GM12878 (cell line): ENCODE measurements around the gene PTPN12. TPM values are rescaled to one million over a fixed set of nuclear protein-coding genes. Genes with fewer than 3 reads are reported as not detected.

ENCODE experiments used
- ATAC-seq: fragments of 200-7000 bp; cut with Tn5 transposase; 3 replicates; pipeline ENCODE4 v1.9.1; 2020; ENCODE audit warnings: mild to moderate bottlenecking, moderate library complexity
- BruUV-seq: library from RNA; stranded (reverse); fragments of 400-500 nt; replicated peaks from 2 replicates; lab custom pipeline; 2021; lab: Mats Ljungman, UMichigan
- CTCF ChIA-PET: fragments of 300-600 bp; sonication (Branson Sonifier 250); formaldehyde crosslinking; extraction: SDS; loops from one replicate; lab custom pipeline; 2021; ENCODE audit warnings: inconsistent platforms; lab: Yijun Ruan, JAX
- POLR2A ChIA-PET: fragments of 350-600 bp; formaldehyde crosslinking; extraction: SDS; loops from one replicate; lab custom pipeline; 2021; ENCODE audit warnings: inconsistent platforms; lab: Charles Lee
- RAD21 ChIA-PET: fragments of 300-600 bp; sonication (Branson Sonifier 250); formaldehyde crosslinking; loops from one replicate; lab custom pipeline; 2023; ENCODE audit warnings: antibody characterized with exemption; ENCODE audit not compliant: unreplicated experiment; lab: Charles Lee
- SMC1A ChIA-PET: fragments of 300-600 bp; sonication (Branson Sonifier 250); formaldehyde crosslinking; loops from one replicate; lab custom pipeline; 2023; ENCODE audit not compliant: unreplicated experiment, uncharacterized antibody; lab: Charles Lee
- DNase-seq: peaks from one replicate; pipeline ENCODE4 v3.0.0-alpha.2; 2011; ENCODE audit warnings: low read depth, low spot score
- FAIRE-seq: peaks from 3 replicates; lab custom pipeline; 2011; peaks lifted over from hg19 to GRCh38; lab: Jason Lieb, UNC
- H2AFZ ChIP-seq: 2 replicates; pipeline ENCODE4 v1.6.0; 2011; ENCODE audit warnings: low read depth, low read length, control low read depth; ENCODE audit not compliant: control insufficient read depth
- H3K27ac ChIP-seq: 2 replicates; pipeline ENCODE4 v1.5.1; 2011; ENCODE audit warnings: control low read depth; ENCODE audit not compliant: control insufficient read depth, insufficient read depth
- H3K27me3 ChIP-seq, 2 experiments: replicated peaks in 1 of 2; 2 replicates each; pipeline versions ENCODE4 v1.6.0 to v1.6.1; 2011; ENCODE audit warnings: low read length in 1 of 2; ENCODE audit not compliant: control insufficient read depth in 2 of 2, insufficient read depth in 2 of 2
- H3K36me3 ChIP-seq, 2 experiments: 2 replicates each; pipeline ENCODE4 v1.5.1; 2011; ENCODE audit warnings: low read length in 1 of 2; ENCODE audit not compliant: control insufficient read depth in 2 of 2, insufficient read depth in 2 of 2
- H3K4me1 ChIP-seq: 2 replicates; pipeline ENCODE4 v1.6.1; 2011; ENCODE audit warnings: mild to moderate bottlenecking, low read length, moderate library complexity, mixed read lengths; ENCODE audit not compliant: control insufficient read depth, insufficient read depth
- H3K4me2 ChIP-seq: 2 replicates; pipeline ENCODE4 v1.6.0; 2011; ENCODE audit warnings: control low read depth; ENCODE audit not compliant: control insufficient read depth, insufficient read depth
- H3K4me3 ChIP-seq: fragments of 200-600 bp; sonication (generic); 2 replicates; pipeline ENCODE4 v1.5.1; 2016
- H3K79me2 ChIP-seq: 2 replicates; pipeline ENCODE4 v1.6.0; 2011; ENCODE audit warnings: low read length; ENCODE audit not compliant: control insufficient read depth, insufficient read depth
- H3K9ac ChIP-seq: 2 replicates; pipeline ENCODE4 v1.8.0; 2011; ENCODE audit warnings: low read length, control low read depth, mixed read lengths; ENCODE audit not compliant: control insufficient read depth, insufficient read depth
- H3K9me3 ChIP-seq: replicated peaks from 3 replicates; pipeline ENCODE4 v1.5.1; 2011; ENCODE audit warnings: mild to moderate bottlenecking, low read length; ENCODE audit not compliant: control insufficient read depth, insufficient read depth
- H4K20me1 ChIP-seq: 2 replicates; pipeline ENCODE4 v1.6.0; 2011; ENCODE audit not compliant: control insufficient read depth, insufficient read depth
- ASH2L ChIP-seq: fragments of 300-600, 200-600 bp; sonication (generic); IDR thresholded peaks from 2 replicates; pipeline ENCODE4 v1.6.1; 2017; ENCODE audit warnings: low read depth, mild to moderate bottlenecking, borderline replicate concordance
- ATF7 ChIP-seq: fragments of 450-650 bp; IDR thresholded peaks from 2 replicates; pipeline ENCODE4 v1.6.1; 2016; ENCODE audit warnings: low read depth, mild to moderate bottlenecking
- EED ChIP-seq: sonication (generic); IDR thresholded peaks from 2 replicates; pipeline ENCODE4 v1.6.1; 2016; ENCODE audit warnings: antibody characterized with exemption, low read depth
- FOXK2 ChIP-seq: fragments of 450-650 bp; IDR thresholded peaks from 2 replicates; pipeline ENCODE4 v1.6.1; 2017; ENCODE audit warnings: mild to moderate bottlenecking, moderate library complexity
- HDAC2 ChIP-seq: fragments of 200-600 bp; sonication (generic); IDR thresholded peaks from 2 replicates; pipeline ENCODE4 v1.6.1; 2017
- IRF4 ChIP-seq: IDR thresholded peaks from 2 replicates; pipeline ENCODE4 v1.6.1; 2011; ENCODE audit warnings: low read depth, low read length
- JUNB ChIP-seq: IDR thresholded peaks from 2 replicates; pipeline ENCODE4 v1.6.1; 2016; ENCODE audit warnings: antibody characterized with exemption, mild to moderate bottlenecking
- NFIC ChIP-seq: IDR thresholded peaks from 2 replicates; pipeline ENCODE4 v1.6.1; 2012; ENCODE audit warnings: low read depth, mild to moderate bottlenecking, inconsistent platforms, low read length, moderate library complexity
- SIX5 ChIP-seq: IDR thresholded peaks from 2 replicates; pipeline ENCODE4 v1.6.1; 2011; ENCODE audit warnings: mild to moderate bottlenecking, low read depth, low read length, moderate library complexity; ENCODE audit not compliant: severe bottlenecking
- TCF7 ChIP-seq: IDR thresholded peaks from 2 replicates; pipeline ENCODE4 v1.6.1; 2014; ENCODE audit warnings: antibody characterized with exemption, borderline replicate concordance
- WGBS: methylation state at CpG from one replicate; pipeline ENCODE4 v1.1.6; 2016; ENCODE audit warnings: low lambda C conversion rate; ENCODE audit not compliant: insufficient replicate concordance, insufficient coverage; ENCODE audit errors: missing lambda C conversion rate; 5-methylcytosine and 5-hydroxymethylcytosine counted together
- in situ Hi-C: fragments of 300-500 bp; cut with MboI; formaldehyde crosslinking; loops from 9 replicates; pipeline ENCODE4 v1.14.3; 2018; ENCODE audit warnings: mixed read lengths
- intact Hi-C: fragments of 100-400 bp; cut with micrococcal nuclease; formaldehyde crosslinking; loops from one replicate; pipeline ENCODE4 v1.14.2; 2022; ENCODE audit not compliant: unreplicated experiment
- polyA plus RNA-seq, 11 experiments: library from polyadenylated mRNA; depleted of rRNA in 4 of 11; unstranded in 6 of 11; stranded (reverse) in 5 of 11; fragments of >200 nt; fragmentation: Nextera tagmentation in 4 of 11; fragmentation: Illumina TruSeq in 1 of 11; extraction: Ambion mirVana in 4 of 11; extraction: Trizol in 1 of 11; gene quantifications; 1 replicate in 1 of 11; 2 replicates in 10 of 11; pipeline versions ENCODE4 v1.2.1 to v1.2.3, GENCODE V29; 2011 to 2016; ENCODE audit warnings: inconsistent platforms in 2 of 11, missing spikeins in 2 of 11, low read depth in 1 of 11
- total RNA-seq, 4 experiments: library from RNA; depleted of rRNA in 3 of 4; stranded (reverse); fragments of >200 nt in 3 of 4; fragmentation: Illumina TruSeq in 1 of 4; extraction: Trizol in 1 of 4; gene quantifications; 2 replicates each; pipeline versions ENCODE4 v1.2.1 to v1.2.3, GENCODE V29; 2013 to 2021
- TF ChIP-seq, protein P1 (sequence below): IDR thresholded peaks from 2 replicates; pipeline ENCODE4 v1.6.1; 2011; ENCODE audit warnings: low read depth, low read length, improper control_type of control experiment, borderline replicate concordance

PTPN12 gene
- total and polyA plus RNA-seq, 10 of the 15 experiments (the other 5 are each of a cell fraction or from before 2014, with no cell fraction given) = 6.6 to 52.9 (median 17.4) TPM

DNA sequence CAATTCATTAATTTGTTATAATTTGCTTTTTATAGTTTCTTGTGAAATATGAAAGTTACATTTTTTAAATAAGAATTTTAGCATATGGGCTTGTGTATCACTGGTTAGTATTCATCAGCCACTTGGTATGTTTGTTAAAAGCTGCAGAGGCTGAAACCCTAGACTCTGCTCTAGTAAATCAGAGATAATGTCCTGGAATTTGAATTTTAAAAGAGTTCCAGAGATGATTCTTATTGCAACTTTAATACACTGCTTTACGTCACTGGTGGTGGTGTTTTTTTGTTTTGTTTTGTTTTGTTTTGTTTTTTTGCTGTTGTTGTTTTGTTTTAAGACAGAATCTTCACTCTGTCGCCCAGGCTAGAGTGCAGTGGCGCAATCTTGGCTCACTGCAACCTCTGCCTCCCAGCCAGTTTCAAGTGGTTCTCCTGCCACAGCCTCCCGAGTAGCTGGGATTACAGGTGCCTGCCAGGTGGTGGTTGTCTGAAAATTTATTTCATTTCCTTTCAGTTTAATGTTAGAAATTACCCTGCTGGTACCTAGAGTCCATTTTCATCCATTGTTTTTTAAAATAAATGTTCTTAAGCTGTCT, 43.8 kb downstream of the PTPN12 start (continued):
- TF ChIP-seq ATF7 (no peak), SIX5 (no peak), HDAC2 (no peak), TCF7 (no peak)

DNA sequence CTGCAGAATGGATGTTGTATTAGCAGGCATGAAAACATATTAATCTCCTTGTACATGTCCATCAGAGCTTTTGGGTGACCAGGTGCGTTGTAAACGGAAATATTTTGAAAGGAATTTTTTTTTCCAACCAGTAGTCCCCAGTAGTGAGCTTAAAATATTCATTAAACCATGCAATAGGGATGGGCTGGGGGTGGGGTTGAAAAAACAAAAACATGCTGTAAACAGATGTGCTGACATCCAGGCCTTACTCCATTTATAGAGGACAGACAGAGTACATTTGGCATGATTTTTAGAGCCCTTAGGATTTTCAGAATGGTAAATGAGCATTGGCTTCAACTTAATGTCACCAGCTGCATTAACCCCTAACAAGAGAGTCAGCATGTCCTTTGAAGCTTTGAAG, 50.2 kb downstream of the PTPN12 start:
- no peak for TF ChIP-seq FOXK2
- TF ChIP-seq JUNB = no peak
- no peak for TF ChIP-seq NFIC
- no peak for TF ChIP-seq EED
- TF ChIP-seq, protein P1, sequence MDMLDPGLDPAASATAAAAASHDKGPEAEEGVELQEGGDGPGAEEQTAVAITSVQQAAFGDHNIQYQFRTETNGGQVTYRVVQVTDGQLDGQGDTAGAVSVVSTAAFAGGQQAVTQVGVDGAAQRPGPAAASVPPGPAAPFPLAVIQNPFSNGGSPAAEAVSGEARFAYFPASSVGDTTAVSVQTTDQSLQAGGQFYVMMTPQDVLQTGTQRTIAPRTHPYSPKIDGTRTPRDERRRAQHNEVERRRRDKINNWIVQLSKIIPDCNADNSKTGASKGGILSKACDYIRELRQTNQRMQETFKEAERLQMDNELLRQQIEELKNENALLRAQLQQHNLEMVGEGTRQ = no peak
- no peak for TF ChIP-seq TCF7
- TF ChIP-seq ASH2L = no peak
- no peak for TF ChIP-seq IRF4
- Histone ChIP-seq H4K20me1 (no peaks in the 10 kb centered on the region), H3K36me3 (peaks cover 0 to 3% of the 10 kb centered on the region in 2 experiments; a peak in 1 of 4 replicates), H3K4me2 (no peak overlapping the region), H3K27me3 (no peaks in the 10 kb centered on the region), H3K4me3 (no peak overlapping the region), H2AFZ (no peak overlapping the region), H3K79me2 (no peaks in the 10 kb centered on the region), H3K4me1 (no peaks in the 10 kb centered on the region), H3K27ac (no peak overlapping the region), H3K9ac (no peak overlapping the region), H3K9me3 (no peaks in the 10 kb centered on the region)
- SMC1A ChIA-PET = interaction anchor here (1.1 to 1.8 kb wide), 6 partner anchors 14 to 276 kb away, joined by 3 to 8 read pairs (median 4); no protein-coding TSS in a partner anchor
- DNase-seq = no peak
- no TSS peak for BruUV-seq
- CTCF ChIA-PET = interaction anchor here (0.6 to 1.6 kb wide), 7 partner anchors 12 to 213 kb away, joined by 3 to 6 read pairs (median 4); no protein-coding TSS in a partner anchor
- intact Hi-C loops = no loop called here
- RAD21 ChIA-PET = interaction anchor here (0.7 to 1.4 kb wide), 2 partner anchors 14 to 51 kb away, joined by 3 read pairs; no protein-coding TSS in a partner anchor
- no peak for ATAC-seq
- FAIRE-seq = no peak
- WGBS = 95% methylated on average over 2 of the region's 2 CpGs
- POLR2A ChIA-PET = interaction anchor here (1.1 to 1.3 kb wide), 3 partner anchors 15 to 22 kb away, joined by 3 read pairs; no protein-coding TSS in a partner anchor
- in situ Hi-C loops = no loop called here
